HG03064 (cell line): ENCODE results near the gene LEMD1.
"Not testable (repeated sequence)": the region's sequence is repeated elsewhere in the genome, so short reads cannot be mapped to it uniquely, and the experiment has no call there.

Source experiments
- ATAC-seq: cut with Tn5 transposase; IDR thresholded peaks from one replicate; pipeline ENCODE4 v1.9.1; 2021; ENCODE audit warnings: low read depth; ENCODE audit not compliant: unreplicated experiment

LEMD1 gene

DNA sequence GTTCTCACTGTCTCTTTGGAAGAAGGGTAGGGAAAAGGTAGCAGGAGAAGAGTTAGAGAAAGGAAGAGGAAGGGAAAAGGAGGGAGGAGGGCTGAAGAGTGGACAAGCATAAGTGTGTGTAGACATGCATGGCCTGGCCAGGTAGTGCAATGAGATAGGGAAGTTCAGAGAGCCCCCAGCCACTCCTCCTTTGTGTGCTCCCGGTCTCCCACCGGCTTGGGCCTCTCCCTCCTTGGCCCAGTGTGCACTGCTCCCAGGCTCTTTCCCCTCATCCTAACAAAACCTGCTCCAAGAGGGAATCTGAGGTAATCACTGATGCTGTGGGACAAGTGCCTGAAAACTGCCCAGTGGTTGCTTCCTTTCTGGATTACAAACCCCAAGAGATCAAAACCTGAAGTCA, 10.3 kb upstream of the LEMD1 start:
- no peak for ATAC-seq

GRCh38 chr1:205430696-205431305, 8.9 kb upstream of the LEMD1 start:
- no peak for ATAC-seq

DNA sequence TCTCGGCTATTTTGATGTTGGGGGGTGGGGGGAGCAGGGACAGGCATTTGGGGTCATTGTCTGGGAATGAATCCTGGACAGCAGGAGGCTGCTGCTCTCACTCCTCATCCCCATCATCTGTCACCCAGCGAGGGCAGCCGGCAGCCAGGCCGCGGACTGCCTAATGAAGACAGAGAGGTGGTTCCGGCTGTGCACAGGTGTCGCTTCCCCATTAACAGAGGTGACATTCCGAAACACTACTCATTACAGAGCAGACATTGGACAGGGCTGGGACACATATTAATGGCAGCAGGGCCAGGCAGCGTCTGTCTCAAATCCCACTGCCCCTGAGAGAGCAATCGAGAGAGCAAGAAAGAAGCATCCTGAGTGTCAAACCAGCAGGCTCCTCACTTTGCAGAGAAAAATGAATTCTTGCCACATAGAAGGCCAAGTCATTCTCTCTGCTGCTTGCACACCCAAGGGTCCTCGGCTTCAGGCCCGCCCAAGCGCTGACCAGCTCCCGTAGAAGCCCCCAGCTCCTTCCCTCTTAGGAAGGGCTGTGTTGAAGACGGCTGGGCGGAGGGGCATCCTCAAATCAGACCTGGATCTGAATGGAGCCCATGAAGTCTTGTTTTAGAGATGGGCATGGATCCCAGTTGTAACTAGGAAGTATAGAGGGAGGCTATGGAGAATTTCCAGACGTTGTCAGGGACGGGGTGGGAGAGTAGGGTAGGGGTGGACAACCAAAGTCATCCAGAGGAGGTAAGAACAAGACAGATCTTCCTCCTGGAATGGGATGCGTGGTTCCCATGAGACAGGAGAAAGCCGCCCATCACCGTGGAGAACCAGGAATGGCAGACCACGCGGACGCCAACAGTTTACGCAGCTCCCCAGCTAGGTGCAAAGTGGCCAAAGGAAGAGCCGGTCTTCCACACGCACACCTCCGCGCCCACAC, 8.2 kb upstream of the LEMD1 start:
- ATAC-seq, result no peak

- ATAC-seq, result no peak
Measured at GRCh38 chr1:205424901-205425600, 3.2 kb upstream of the LEMD1 start.

DNA sequence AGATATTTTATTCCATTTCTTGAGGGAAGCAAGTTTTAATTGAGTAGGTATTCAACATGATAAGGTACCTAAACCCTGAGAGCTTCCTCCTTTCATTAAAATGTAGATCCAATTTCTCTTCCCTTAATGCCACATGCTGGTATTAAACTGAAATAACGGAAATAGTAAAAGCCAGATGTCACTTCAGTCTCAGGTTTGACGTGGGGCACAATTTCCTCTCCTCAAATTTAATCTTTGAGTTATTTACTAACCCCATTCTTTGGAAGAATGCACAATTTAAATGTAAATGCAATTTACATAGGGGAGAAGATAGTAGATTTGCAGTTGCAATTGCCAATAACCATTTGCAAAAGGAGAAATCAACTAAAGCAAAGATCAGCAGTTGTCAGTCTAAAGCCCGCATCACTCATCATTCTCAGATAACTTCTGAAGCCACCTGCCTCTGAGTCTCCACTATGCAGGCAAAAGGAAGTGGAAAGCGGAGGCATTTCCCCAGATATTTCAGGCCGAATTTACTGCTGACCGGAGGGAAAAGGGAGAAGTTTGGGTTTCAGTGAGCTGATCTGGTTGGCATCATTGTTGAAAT, 2.1 kb upstream of the LEMD1 start:
- ATAC-seq, result no peak

- no peak for ATAC-seq
Measured at GRCh38 chr1:205422993-205423642, 1.3 kb upstream of the LEMD1 start.

DNA sequence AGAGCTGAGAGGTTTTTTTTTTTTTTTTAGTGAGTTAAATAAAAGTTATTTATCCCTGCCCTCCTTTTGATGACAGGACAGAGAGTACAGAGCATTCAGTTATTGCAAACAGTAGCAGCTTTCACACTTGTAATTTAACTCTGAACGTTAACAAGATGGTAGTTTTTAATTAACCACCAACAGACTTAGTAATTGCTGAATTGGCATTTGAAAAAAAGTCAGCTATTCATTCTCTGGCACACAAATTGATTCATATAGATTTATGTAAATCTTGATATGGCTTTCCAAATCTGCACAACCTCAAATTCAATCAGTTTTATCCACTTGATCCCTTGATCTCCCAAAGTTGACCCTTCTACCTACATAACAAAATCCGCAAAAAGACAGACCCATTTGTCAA, 918 bp downstream of the LEMD1 start:
- ATAC-seq, result no peak

GRCh38 chr1:205417870-205418635, 3.8 kb downstream of the LEMD1 start:
- no peak for ATAC-seq

GRCh38 chr1:205416322-205416721, 5.5 kb downstream of the LEMD1 start:
- no peak for ATAC-seq

DNA sequence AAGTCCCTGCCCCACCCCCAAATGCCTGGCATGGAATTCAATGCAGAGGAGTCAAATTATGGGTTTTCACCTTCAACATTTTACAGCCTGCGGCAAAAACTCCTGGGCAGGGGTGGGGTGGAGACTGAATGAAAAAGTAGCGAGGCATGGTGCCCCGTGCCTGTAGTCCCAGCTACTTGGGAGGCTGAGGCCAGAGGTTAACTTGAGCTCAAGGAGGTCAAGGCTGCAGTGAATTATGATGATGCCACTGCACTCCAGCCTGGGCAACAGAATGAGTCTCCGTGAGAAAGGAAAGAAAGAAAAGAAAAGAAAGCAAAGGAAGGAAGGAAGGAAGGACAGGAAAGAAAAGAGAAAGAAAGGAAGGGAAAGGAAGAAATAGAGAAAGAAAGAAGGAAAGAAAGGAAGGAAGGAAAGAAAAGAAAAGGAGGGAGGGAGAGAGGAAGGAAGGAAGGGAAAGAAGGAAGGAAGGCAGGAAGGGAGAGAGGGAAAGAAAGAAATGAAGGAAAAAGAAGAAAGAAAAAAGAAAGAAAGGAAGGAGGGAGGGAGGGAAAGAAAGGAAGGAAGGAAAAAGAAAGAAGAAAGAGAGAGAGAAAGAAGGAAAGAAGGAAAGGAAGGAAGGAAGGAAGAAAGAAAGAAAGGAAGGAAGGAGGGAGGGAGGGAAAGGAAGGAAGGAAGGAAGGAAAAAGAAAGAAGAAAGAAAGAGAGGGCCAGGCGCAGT, 11.1 kb downstream of the LEMD1 start:
- ATAC-seq, result no peak

DNA sequence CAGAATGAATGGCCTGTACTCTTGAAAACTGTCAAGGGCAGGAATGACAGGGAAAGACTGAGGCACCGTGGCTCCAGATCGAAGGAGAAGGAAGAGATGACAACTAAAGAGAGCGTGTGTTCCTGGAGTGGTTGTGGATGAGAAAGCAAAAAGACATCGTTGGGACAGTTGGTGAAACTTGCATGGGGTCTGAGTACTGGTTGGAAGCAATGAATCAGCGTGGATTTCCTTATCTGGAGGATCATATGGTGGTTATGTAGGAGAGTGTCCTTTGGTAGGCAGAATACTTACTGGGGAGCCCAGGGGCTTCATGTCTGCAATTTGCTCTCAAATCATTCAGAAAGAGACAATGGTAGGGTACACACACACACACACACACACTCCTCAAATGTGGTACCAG, 13.9 kb downstream of the LEMD1 start:
- no peak for ATAC-seq

GRCh38 chr1:205406252-205406651, 15.6 kb downstream of the LEMD1 start:
- not testable (repeated sequence) for ATAC-seq

DNA sequence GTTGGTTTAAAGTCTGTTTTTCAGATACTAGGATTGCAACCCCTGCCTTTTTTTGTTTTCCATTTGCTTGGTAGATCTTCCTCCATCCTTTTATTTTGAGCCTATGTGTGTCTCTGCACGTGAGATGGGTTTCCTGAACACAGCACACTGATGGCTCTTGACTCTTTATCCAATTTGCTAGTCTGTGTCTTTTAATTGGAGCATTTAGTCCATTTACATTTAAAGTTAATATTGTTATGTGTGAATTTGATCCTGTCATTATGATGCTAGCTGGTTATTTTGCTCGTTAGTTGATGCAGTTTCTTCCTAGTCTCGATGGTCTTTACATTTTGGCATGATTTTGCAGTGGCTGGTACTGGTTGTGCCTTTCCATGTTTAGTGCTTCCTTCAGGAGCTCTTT, 17.4 kb downstream of the LEMD1 start:
- not testable (repeated sequence) for ATAC-seq

GRCh38 chr1:205398586-205398985, 23.3 kb downstream of the LEMD1 start:
- ATAC-seq, result no peak

- ATAC-seq, result no peak
Measured at GRCh38 chr1:205396967-205397616, 24.8 kb downstream of the LEMD1 start.

- no peak for ATAC-seq
Measured at GRCh38 chr1:205395616-205396015, 26.2 kb downstream of the LEMD1 start.

DNA sequence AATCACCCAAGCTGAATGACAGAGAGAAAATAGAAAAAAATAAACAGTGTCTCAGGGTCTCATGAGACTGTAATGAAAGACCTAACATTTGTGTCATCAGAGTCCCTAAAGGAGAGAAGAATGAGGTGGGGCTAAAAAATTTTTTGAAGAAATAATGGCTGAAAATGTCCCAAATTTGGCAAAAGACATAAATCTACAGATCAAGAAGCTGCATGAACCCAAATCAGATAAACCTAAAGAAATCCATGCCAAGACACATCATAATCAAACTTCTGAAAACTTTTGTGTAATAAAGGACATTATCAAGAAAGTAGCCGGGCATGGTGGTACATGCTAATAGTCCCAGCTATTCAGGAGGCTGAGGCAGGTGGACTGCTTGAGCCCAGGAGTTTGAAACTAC, 29.2 kb downstream of the LEMD1 start:
- no peak for ATAC-seq

DNA sequence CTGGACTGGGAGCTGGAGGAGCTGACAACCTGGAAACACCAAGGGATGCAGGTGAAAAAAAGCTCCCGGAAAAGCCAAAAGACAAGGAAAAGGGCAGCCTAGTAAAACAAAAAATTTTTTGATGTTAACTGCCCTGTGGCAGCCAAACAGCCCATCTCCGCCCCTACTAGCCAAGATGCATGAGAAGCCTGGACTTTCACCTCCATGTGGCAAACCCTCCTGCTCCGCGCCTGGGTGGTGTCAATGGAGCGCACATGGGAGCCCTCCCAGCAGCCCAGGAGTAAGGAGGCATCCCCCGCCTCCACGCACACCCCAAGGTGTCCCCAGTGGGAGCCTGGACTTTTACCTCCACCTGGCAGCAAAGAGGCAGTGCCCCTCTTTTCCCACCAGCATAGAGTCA, 30.5 kb downstream of the LEMD1 start:
- ATAC-seq, result no peak

DNA sequence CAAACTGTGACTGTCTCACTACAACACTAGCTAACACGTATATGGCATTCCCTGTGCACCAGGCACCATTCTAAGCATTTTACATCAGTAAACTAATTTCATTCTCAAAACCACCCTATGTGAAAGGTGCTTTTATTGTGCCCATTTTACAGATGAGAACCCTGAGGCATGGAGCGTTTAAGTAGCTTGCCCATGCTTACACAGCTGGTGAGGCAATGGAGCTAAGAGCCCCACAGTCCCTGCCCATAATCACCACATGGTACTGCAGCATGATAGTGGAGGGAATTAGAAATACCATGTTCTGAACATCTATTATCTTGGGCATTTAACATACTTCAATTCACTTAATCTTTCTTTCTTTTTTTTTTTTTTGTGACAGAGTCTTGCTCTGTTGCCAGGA, 34.0 kb downstream of the LEMD1 start:
- ATAC-seq, result no peak
